CD4-positive, CD25-positive, alpha-beta regulatory T cell (primary cell): ENCODE data around the gene MYBPH. TPM values are rescaled to one million over a fixed set of nuclear protein-coding genes. Genes with fewer than 3 reads are reported as not detected.
A peak's percentile ranks its signal among the peaks of the same experiment; 100 is the strongest.

Experiments
- ATAC-seq, 2 donors: fragments of 150-1000 bp; cut with Tn5 transposase; one replicate each; pipeline ENCODE4 v1.10.0; 2021; ENCODE audit warnings: low read depth in 2 of 2, moderate number of reproducible peaks in 2 of 2, moderate library complexity in 1 of 2
- DNase-seq, 3 donors: peaks; one replicate each; pipeline versions ENCODE4 v3.0.0 to v3.0.0-alpha.2; 2012 to 2022; ENCODE audit warnings: mixed read lengths in 1 of 3
- H3K27ac ChIP-seq: one replicate; pipeline ENCODE4 v1.7.0; 2013; ENCODE audit warnings: mild to moderate bottlenecking, low read length; ENCODE audit not compliant: insufficient read depth, poor library complexity, severe bottlenecking
- H3K27me3 ChIP-seq: one replicate; pipeline ENCODE4 v1.7.0; 2013; ENCODE audit warnings: low read length; ENCODE audit not compliant: control insufficient read depth, insufficient read depth
- H3K36me3 ChIP-seq: one replicate; pipeline ENCODE4 v1.7.0; 2013; ENCODE audit warnings: mild to moderate bottlenecking, low read length, moderate library complexity; ENCODE audit not compliant: control insufficient read depth, insufficient read depth
- H3K4me1 ChIP-seq: 2 replicates; pipeline ENCODE4 v1.7.0; 2013; ENCODE audit warnings: mild to moderate bottlenecking, low read length; ENCODE audit not compliant: insufficient read depth, control insufficient read depth, poor library complexity, severe bottlenecking
- H3K4me3 ChIP-seq: one replicate; pipeline ENCODE4 v1.7.0; 2013; ENCODE audit warnings: low read depth, mild to moderate bottlenecking, low read length, moderate library complexity
- H3K9me3 ChIP-seq, 2 experiments: 1 replicate in 1 of 2; 2 replicates in 1 of 2; pipeline ENCODE4 v1.7.0; 2013; ENCODE audit warnings: low read length in 2 of 2, mild to moderate bottlenecking in 1 of 2, moderate library complexity in 1 of 2; ENCODE audit not compliant: control insufficient read depth in 2 of 2
- H3K27ac Mint-ChIP-seq, 3 donors: one replicate each; pipeline ENCODE4 v1.8.0; 2020 to 2022; ENCODE audit warnings: mild to moderate bottlenecking in 3 of 3, mixed read lengths in 3 of 3, moderate library complexity in 2 of 3
- H3K27me3 Mint-ChIP-seq: one replicate; pipeline ENCODE4 v1.8.0; 2022; ENCODE audit warnings: mild to moderate bottlenecking, mixed read lengths
- H3K36me3 Mint-ChIP-seq: one replicate; pipeline ENCODE4 v1.8.0; 2020; ENCODE audit warnings: mixed read lengths
- H3K4me1 Mint-ChIP-seq, 4 donors: one replicate each; pipeline ENCODE4 v1.8.0; 2020 to 2022; ENCODE audit warnings: mixed read lengths in 4 of 4, mild to moderate bottlenecking in 1 of 4
- H3K4me3 Mint-ChIP-seq, 4 donors: one replicate each; pipeline ENCODE4 v1.8.0; 2020 to 2022; ENCODE audit warnings: mild to moderate bottlenecking in 4 of 4, mixed read lengths in 4 of 4, moderate library complexity in 3 of 4
- H3K9me3 Mint-ChIP-seq, 7 donors: one replicate each; pipeline ENCODE4 v1.8.0; 2020 to 2022; ENCODE audit warnings: mixed read lengths in 7 of 7, mild to moderate bottlenecking in 3 of 7, moderate library complexity in 2 of 7
- polyA plus RNA-seq, 4 donors: library from polyadenylated mRNA; unstranded; fragments of 300-500 nt; fragmentation: Illumina TruSeq; gene quantifications; one replicate each; pipeline ENCODE4 v1.2.3, GENCODE V29; 2021
- total RNA-seq: library from RNA; stranded (reverse); gene quantifications from one replicate; pipeline ENCODE4 v1.2.3, GENCODE V29; 2022

Gene MYBPH
- total and polyA plus RNA-seq, 5 donors from 2014 or later: not detected

GRCh38 chr1:203130358-203130985 lies 45.2 kb downstream of the MYBPH start:
- Mint-ChIP-seq H3K9me3 (peaks cover 0 to 1% (median 0%) of the 10 kb centered on the region in 7 donors), H3K27me3 (peaks cover 31% of the 10 kb centered on the region)

DNA sequence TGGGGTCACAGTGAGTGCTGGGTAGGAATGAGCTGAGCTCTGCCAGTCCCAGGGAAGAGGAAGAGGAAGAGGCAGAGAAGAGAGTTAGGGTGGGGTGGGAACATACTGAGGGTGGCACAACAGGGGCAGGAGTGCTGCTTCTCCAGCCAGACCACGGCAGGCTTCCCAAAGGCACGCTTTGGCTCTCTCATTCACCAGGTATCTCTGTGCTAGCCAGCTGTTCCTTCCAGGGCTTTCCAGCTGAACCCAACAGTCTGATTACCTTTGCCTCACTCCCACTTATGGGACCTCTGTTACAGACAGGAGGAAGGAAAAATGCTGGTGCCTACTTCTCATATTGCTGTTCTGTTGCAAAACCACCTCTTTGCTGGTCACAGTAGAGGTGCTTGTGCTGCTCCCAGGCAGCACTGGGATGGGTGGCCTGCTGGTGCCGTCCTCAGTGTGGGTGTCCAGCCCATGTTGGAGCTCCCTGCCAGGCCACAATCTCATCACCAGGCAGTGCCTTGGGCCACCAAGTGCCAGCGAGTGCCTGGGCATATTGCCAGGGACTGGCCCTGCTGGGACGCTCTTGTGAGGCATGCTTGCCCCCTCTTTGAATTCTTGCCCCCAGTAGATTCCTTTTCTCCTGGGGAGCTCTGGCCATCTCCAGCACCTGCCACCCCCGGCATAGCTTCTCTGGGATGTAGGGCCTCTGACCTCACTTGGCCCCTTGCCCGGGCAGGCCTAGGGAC lies 46.0 kb downstream of the MYBPH start:
- Mint-ChIP-seq H3K27me3 (peaks cover 34% of the 10 kb centered on the region), H3K4me1 (peaks cover 0 to 5% (median 3%) of the 10 kb centered on the region in 4 donors), H3K27ac (no peak overlapping the region), H3K9me3 (peaks cover 0 to 1% (median 0%) of the 10 kb centered on the region in 7 donors), H3K36me3 (no peaks in the 10 kb centered on the region), H3K4me3 (no peak overlapping the region)
- peaks cover 4% of the 10 kb centered on the region for H3K27me3 ChIP-seq
- no peaks in the 10 kb centered on the region for H3K36me3 ChIP-seq
- H3K9me3 ChIP-seq: no peaks in the 10 kb centered on the region
- H3K4me3 ChIP-seq: no peak overlapping the region
- ATAC-seq: no peak
- DNase-seq: no peak
- H3K27ac ChIP-seq: no peak overlapping the region
- H3K4me1 ChIP-seq: no peaks in the 10 kb centered on the region

More at GRCh38 chr1:203130358-203130985, 45.2 kb downstream of the MYBPH start:
- H3K4me1 ChIP-seq: no peaks in the 10 kb centered on the region
- Mint-ChIP-seq H3K27ac (no peak overlapping the region), H3K4me1 (peaks cover 0 to 5% (median 3%) of the 10 kb centered on the region in 4 donors), H3K36me3 (no peaks in the 10 kb centered on the region), H3K4me3 (no peak overlapping the region)
- H3K4me3 ChIP-seq: no peak overlapping the region
- no peaks in the 10 kb centered on the region for H3K9me3 ChIP-seq
- no peak for ATAC-seq
- H3K27me3 ChIP-seq: peaks cover under 1% of the 10 kb centered on the region
- no peak for DNase-seq
- no peaks in the 10 kb centered on the region for H3K36me3 ChIP-seq
- H3K27ac ChIP-seq: no peak overlapping the region

DNA sequence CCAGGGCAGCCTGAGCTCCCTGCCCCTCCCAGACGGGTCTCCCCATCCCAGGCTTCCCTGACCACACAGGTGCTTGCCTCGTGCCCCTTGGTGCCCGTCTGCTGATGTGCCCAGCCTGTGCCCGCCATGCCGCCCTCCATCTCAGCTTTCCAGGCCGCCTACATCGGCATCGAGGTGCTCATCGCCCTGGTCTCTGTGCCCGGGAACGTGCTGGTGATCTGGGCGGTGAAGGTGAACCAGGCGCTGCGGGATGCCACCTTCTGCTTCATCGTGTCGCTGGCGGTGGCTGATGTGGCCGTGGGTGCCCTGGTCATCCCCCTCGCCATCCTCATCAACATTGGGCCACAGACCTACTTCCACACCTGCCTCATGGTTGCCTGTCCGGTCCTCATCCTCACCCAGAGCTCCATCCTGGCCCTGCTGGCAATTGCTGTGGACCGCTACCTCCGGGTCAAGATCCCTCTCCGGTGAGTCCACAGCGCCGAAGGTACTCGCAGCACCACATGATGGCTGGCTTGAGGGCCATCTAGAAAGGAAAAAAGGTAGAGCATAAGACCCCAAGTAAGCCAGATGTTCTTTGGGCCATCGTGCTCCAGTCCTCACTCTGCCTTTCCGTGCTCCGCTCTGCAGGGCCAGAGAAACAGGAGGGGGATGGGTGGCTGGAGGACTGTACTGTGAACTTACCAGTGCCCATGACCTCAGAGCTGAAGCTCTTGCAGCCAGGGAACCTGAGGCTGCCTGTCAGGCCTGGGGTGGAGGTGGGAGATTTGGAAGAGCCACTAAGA lies 46.7 kb downstream of the MYBPH start:
- H3K36me3 Mint-ChIP-seq: no peaks in the 10 kb centered on the region
- H3K4me3 Mint-ChIP-seq: no peak overlapping the region
- Histone ChIP-seq H3K27ac (no peak overlapping the region), H3K4me1 (no peaks in the 10 kb centered on the region), H3K9me3 (no peaks in the 10 kb centered on the region), H3K36me3 (no peaks in the 10 kb centered on the region), H3K4me3 (no peak overlapping the region), H3K27me3 (peaks cover 4% of the 10 kb centered on the region)
- H3K4me1 Mint-ChIP-seq: peaks cover 0 to 7% (median 3%) of the 10 kb centered on the region in 4 donors
- DNase-seq (no peak), ATAC-seq (no peak)
- no peaks in the 10 kb centered on the region for H3K9me3 Mint-ChIP-seq
- peaks cover 35% of the 10 kb centered on the region for H3K27me3 Mint-ChIP-seq
- H3K27ac Mint-ChIP-seq: no peak overlapping the region

- Histone ChIP-seq H3K27ac (no peak overlapping the region), H3K9me3 (no peaks in the 10 kb centered on the region), H3K4me1 (no peaks in the 10 kb centered on the region), H3K27me3 (peaks cover 4% of the 10 kb centered on the region), H3K4me3 (no peak overlapping the region), H3K36me3 (no peaks in the 10 kb centered on the region)
- H3K27me3 Mint-ChIP-seq: peaks cover 39% of the 10 kb centered on the region
- peaks cover 0 to 1% (median 0%) of the 10 kb centered on the region in 7 donors for H3K9me3 Mint-ChIP-seq
- ATAC-seq (no peak), DNase-seq (no peak)
- no peak overlapping the region for H3K4me3 Mint-ChIP-seq
- H3K4me1 Mint-ChIP-seq: peaks cover 0 to 10% (median 3%) of the 10 kb centered on the region in 4 donors
- H3K36me3 Mint-ChIP-seq: no peaks in the 10 kb centered on the region
- H3K27ac Mint-ChIP-seq: no peak overlapping the region
These were observed 47.3 kb downstream of the MYBPH start for GRCh38 chr1:203128431-203128715.

GRCh38 chr1:203127666-203128430 lies 47.8 kb downstream of the MYBPH start, which contains the start of gene ADORA1:
Gene ADORA1, plus strand, starts transcription at chr1:203127726. Its CDS starts 1,116 bp downstream, at chr1:203128842.
- ATAC-seq (no peak), DNase-seq (no peak)
- peaks cover 0 to 1% (median 0%) of the 10 kb centered on the region in 7 donors for H3K9me3 Mint-ChIP-seq
- Histone ChIP-seq H3K9me3 (no peaks in the 10 kb centered on the region), H3K27me3 (peaks cover 4% of the 10 kb centered on the region), H3K4me1 (no peaks in the 10 kb centered on the region), H3K4me3 (no peak within 1 kb of the TSS), H3K36me3 (no peaks in the 10 kb centered on the region), H3K27ac (no peak within 1 kb of the TSS)
- peaks cover 39% of the 10 kb centered on the region for H3K27me3 Mint-ChIP-seq
- peak within 1 kb of the TSS in 1 of 3 donors; percentile 29 for H3K27ac Mint-ChIP-seq
- no peaks in the 10 kb centered on the region for H3K36me3 Mint-ChIP-seq
- peak within 1 kb of the TSS in 2 of 4 donors; percentile 24 to 41 for H3K4me3 Mint-ChIP-seq
- peaks cover 0 to 10% (median 3%) of the 10 kb centered on the region in 4 donors for H3K4me1 Mint-ChIP-seq

DNA sequence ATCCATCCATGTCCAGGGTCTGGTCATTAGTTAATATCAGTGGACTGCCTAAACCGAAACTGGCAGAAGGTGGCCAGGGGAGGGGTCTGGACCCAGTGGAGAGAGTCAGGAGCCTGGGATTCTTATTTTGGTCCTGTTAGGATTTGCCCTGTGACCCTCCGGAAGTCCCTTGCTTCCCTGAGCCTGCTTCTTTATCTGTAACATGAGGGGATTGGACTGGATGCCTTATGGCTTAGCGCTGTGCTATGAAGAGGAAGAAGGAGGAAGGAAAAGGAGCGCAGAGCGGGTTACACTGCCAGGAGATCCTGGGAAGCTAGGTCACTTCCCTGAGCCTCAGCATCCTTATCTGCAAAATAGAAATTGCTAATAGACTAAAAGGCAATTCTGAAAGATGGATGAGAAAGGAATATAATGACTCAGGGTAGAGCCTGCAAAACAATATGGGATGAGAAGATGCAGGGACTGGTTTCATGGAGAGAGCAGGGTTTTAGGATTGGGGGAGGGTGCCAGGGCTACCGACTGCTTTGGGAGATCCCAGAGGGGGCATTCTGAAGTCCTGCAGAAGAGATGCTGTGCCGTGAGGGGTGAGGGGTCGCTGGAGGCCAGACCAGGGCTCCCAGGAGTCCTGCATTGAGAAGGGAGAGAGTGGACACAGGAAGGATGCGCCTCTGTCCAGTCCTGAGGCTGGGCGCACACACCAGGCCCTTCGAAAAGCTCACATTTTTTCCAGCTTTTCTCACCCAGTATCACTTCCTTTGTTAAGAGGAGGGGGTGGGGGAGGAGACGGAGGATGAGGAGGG lies 48.6 kb downstream of the MYBPH start:
- Histone ChIP-seq H3K4me3 (no peak overlapping the region), H3K27me3 (peaks cover 4% of the 10 kb centered on the region), H3K36me3 (no peaks in the 10 kb centered on the region), H3K9me3 (no peaks in the 10 kb centered on the region), H3K4me1 (no peaks in the 10 kb centered on the region), H3K27ac (no peak overlapping the region)
- Mint-ChIP-seq H3K27me3 (peaks cover 44% of the 10 kb centered on the region), H3K4me3 (peak overlapping the region in 2 of 4 donors; percentile 24 to 41), H3K36me3 (no peaks in the 10 kb centered on the region), H3K27ac (peak overlapping the region in 1 of 3 donors; percentile 29), H3K4me1 (peaks cover 0 to 10% (median 3%) of the 10 kb centered on the region in 4 donors), H3K9me3 (peaks cover 0 to 1% (median 0%) of the 10 kb centered on the region in 7 donors)
- DNase-seq: no peak
- ATAC-seq: no peak
